ENCODE results near the gene DGKD. TPM values are rescaled to one million over a fixed set of nuclear protein-coding genes. Genes with fewer than 3 reads are reported as not detected.

Gene DGKD
- total and polyA plus RNA-seq, 9 of the 15 experiments (the other 6 are each of a cell fraction or from before 2014, with no cell fraction given) = 0.52 to 29.5 (median 10.6) TPM

DNA sequence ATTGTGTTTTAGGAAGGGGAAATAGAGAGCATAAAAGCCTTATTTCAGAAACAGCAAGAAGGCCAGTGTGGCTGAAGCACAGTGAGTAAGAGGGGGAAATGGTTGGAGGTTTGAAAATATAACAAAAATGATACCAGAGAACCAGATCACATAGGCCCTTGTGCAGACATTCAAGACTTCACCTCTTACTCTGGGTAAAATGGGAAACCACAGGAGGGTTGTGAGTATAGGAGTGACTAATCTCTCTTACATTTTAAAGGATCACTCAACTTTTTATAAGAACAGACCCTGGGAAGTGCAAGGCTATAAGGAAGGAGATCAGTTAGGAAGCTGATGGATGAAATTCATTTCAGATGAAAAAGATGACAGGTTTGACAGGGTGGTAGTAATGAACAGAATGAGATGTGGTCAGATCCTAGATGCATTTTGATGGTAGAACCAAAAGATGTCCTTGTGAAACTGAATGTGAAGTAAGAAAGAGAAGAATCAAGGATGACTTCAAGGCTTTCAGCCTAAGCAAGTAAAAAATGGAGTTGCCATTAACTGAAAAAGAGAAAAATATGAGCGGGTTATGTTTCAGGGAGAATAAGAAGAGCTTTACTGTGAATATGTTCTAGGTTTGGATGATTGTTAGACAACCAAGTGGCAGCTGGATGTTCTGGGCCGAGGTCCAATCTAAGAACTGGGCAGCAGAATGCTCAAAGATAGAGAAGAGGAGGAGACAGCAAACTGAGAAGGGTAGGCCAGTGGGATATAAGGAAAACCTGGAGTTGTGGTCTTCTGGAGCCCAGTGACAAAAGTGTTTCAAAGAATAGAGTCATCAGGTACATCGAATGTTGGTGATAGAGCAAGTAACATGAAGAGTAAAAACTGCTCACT, 147.1 kb downstream of the DGKD start (continued):
- no peak for TF ChIP-seq MAFF (IDR thresholded peaks at IDR 0.05; ENCODE audit: low read length)
- TF ChIP-seq, protein P1, sequence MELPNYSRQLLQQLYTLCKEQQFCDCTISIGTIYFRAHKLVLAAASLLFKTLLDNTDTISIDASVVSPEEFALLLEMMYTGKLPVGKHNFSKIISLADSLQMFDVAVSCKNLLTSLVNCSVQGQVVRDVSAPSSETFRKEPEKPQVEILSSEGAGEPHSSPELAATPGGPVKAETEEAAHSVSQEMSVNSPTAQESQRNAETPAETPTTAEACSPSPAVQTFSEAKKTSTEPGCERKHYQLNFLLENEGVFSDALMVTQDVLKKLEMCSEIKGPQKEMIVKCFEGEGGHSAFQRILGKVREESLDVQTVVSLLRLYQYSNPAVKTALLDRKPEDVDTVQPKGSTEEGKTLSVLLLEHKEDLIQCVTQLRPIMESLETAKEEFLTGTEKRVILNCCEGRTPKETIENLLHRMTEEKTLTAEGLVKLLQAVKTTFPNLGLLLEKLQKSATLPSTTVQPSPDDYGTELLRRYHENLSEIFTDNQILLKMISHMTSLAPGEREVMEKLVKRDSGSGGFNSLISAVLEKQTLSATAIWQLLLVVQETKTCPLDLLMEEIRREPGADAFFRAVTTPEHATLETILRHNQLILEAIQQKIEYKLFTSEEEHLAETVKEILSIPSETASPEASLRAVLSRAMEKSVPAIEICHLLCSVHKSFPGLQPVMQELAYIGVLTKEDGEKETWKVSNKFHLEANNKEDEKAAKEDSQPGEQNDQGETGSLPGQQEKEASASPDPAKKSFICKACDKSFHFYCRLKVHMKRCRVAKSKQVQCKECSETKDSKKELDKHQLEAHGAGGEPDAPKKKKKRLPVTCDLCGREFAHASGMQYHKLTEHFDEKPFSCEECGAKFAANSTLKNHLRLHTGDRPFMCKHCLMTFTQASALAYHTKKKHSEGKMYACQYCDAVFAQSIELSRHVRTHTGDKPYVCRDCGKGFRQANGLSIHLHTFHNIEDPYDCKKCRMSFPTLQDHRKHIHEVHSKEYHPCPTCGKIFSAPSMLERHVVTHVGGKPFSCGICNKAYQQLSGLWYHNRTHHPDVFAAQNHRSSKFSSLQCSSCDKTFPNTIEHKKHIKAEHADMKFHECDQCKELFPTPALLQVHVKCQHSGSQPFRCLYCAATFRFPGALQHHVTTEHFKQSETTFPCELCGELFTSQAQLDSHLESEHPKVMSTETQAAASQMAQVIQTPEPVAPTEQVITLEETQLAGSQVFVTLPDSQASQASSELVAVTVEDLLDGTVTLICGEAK (IDR thresholded peaks at IDR 0.05) = no peak
- TF ChIP-seq, protein P1 (CRISPR knock-in tag; IDR thresholded peaks at IDR 0.05) = no peak
